Cardiac muscle cell (in vitro differentiated cells and primary cell): ENCODE data around the gene KCNN3. TPM values are rescaled to one million over a fixed set of nuclear protein-coding genes. Genes with fewer than 3 reads are reported as not detected.

Experiments used
- DNase-seq, 2 donors: peaks; one replicate each; pipeline versions ENCODE4 v3.0.0 to v3.0.0-alpha.2; 2010 to 2017; ENCODE audit warnings: low read depth in 1 of 2, low spot score in 1 of 2
- H3K27ac ChIP-seq: fragments of 200-600 bp; sonication (generic); 2 replicates; pipeline ENCODE4 v1.5.1; 2016
- H3K27me3 ChIP-seq: fragments of 200-600 bp; sonication (generic); 2 replicates; pipeline ENCODE4 v1.6.0; 2016; ENCODE audit warnings: control low read depth
- H3K36me3 ChIP-seq: fragments of 200-600 bp; sonication (generic); 2 replicates; pipeline ENCODE4 v1.5.1; 2016; ENCODE audit warnings: control low read depth
- H3K4me1 ChIP-seq: fragments of 200-600 bp; sonication (generic); 2 replicates; pipeline ENCODE4 v1.8.1; 2017; ENCODE audit warnings: low read depth, mild to moderate bottlenecking, mixed run types
- H3K4me3 ChIP-seq: fragments of 200-600 bp; sonication (generic); 2 replicates; pipeline ENCODE4 v1.5.1; 2016; ENCODE audit warnings: mild to moderate bottlenecking
- H3K9me3 ChIP-seq: fragments of 200-600 bp; sonication (generic); 2 replicates; pipeline ENCODE4 v1.5.1; 2017; ENCODE audit warnings: low read depth, mild to moderate bottlenecking, control low read depth
- CTCF ChIP-seq: IDR thresholded peaks from 2 replicates; pipeline ENCODE4 v1.5.1; 2012; ENCODE audit warnings: low read depth, mild to moderate bottlenecking, low read length
- polyA plus RNA-seq: library from polyadenylated mRNA; unstranded; fragments of >200 nt; fragmentation: Nextera tagmentation; extraction: Ambion mirVana; gene quantifications from 2 replicates; pipeline ENCODE4 v1.2.1, GENCODE V29; 2016
- total RNA-seq: library from RNA; depleted of rRNA; stranded (reverse); fragments of >200 nt; gene quantifications from 2 replicates; pipeline ENCODE4 v1.2.3, GENCODE V29; 2016

Gene KCNN3
- total and polyA plus RNA-seq, 2 experiments from 2014 or later = 1.5 to 2.9 TPM

DNA sequence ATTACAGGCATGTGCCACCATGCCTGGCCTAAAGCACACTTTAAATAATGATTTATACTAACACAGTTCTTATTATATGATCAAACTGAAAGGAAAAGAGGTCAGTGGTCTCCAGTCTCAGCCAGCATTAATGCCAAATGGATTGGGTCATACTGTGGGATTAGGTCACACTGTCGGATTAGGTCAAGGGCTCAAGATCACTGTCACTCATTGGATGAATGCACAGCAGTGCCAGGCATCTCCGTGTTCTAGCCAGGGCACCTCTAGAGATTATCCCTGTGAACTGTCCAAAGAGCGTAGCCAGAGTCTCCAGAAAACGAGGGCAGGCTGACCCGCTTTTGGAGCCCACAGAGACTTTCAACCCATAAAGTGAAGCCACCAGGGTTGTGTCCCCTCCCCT, 70.9 kb downstream of the KCNN3 start:
- no peaks in the 10 kb centered on the region for H3K27me3 ChIP-seq
- no peaks in the 10 kb centered on the region for H3K4me1 ChIP-seq
- H3K4me3 ChIP-seq = no peak overlapping the region
- TF ChIP-seq CTCF = no peak
- no peaks in the 10 kb centered on the region for H3K9me3 ChIP-seq
- no peak for DNase-seq
- no peak overlapping the region for H3K27ac ChIP-seq
- no peaks in the 10 kb centered on the region for H3K36me3 ChIP-seq

GRCh38 chr1:154798645-154799044, 71.4 kb downstream of the KCNN3 start:
- H3K36me3 ChIP-seq = no peaks in the 10 kb centered on the region
- no peaks in the 10 kb centered on the region for H3K4me1 ChIP-seq
- no peaks in the 10 kb centered on the region for H3K9me3 ChIP-seq
- no peak overlapping the region for H3K27ac ChIP-seq
- no peaks in the 10 kb centered on the region for H3K27me3 ChIP-seq
- no peak for TF ChIP-seq CTCF
- no peak for DNase-seq
- H3K4me3 ChIP-seq = no peak overlapping the region

DNA sequence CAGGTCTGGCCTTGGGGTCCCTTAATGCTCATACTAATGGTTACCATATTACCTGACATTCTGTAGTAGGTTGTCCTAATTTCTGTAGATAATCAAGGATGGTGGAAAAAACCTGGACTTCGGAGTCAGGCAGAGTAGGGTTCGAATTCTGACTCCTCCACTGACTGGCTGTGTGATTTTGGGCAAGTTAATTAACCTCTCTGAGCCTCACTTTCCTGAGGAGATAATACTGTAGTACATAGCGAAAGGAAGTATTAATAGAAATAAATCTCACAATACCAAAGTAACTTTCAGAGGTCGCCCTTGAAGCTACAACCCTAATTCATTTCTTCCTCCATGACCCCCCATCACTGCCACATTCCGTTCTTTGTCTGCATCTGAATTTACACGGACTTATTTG, 72.9 kb downstream of the KCNN3 start:
- DNase-seq = no peak
- no peaks in the 10 kb centered on the region for H3K36me3 ChIP-seq
- H3K4me1 ChIP-seq = no peaks in the 10 kb centered on the region
- H3K27me3 ChIP-seq = no peaks in the 10 kb centered on the region
- TF ChIP-seq CTCF = no peak
- H3K4me3 ChIP-seq = no peak overlapping the region
- H3K9me3 ChIP-seq = no peaks in the 10 kb centered on the region
- H3K27ac ChIP-seq = no peak overlapping the region

- Histone ChIP-seq H3K4me3 (no peak overlapping the region), H3K36me3 (no peaks in the 10 kb centered on the region), H3K27me3 (no peaks in the 10 kb centered on the region), H3K4me1 (peaks cover 3% of the 10 kb centered on the region), H3K27ac (no peak overlapping the region), H3K9me3 (no peaks in the 10 kb centered on the region)
- no peak for TF ChIP-seq CTCF
- DNase-seq = no peak
Measured at GRCh38 chr1:154796303-154796892, 73.7 kb downstream of the KCNN3 start.

DNA sequence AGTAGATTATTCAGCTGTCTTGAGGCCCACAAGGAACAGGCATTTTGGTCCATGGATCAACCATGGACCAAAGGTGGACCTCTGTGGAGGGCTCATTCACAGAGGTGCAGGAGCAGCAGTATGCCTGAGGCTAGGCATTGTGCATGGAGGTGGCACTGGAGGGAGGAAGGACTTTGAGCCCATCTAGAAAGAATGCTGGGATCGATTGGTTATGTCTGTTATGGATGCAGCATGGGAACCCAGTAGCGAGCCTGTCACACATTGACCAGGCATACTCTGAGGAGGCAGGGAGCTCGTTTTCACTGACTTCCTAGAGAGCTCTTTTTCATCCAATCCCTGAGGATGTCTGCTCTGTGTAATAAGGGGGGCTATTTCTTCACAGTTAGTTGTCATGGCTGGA, 75.5 kb downstream of the KCNN3 start:
- Histone ChIP-seq H3K27me3 (no peaks in the 10 kb centered on the region), H3K4me3 (no peak overlapping the region), H3K9me3 (no peaks in the 10 kb centered on the region), H3K27ac (no peak overlapping the region), H3K4me1 (peaks cover 3% of the 10 kb centered on the region), H3K36me3 (no peaks in the 10 kb centered on the region)
- no peak for TF ChIP-seq CTCF
- DNase-seq = no peak

- TF ChIP-seq CTCF = no peak
- Histone ChIP-seq H3K9me3 (no peaks in the 10 kb centered on the region), H3K4me1 (peaks cover 3% of the 10 kb centered on the region), H3K4me3 (no peak overlapping the region), H3K27ac (no peak overlapping the region), H3K36me3 (no peaks in the 10 kb centered on the region), H3K27me3 (no peaks in the 10 kb centered on the region)
- no peak for DNase-seq
Measured at GRCh38 chr1:154793685-154794084, 76.4 kb downstream of the KCNN3 start.
